IMR-90 (cell line): ENCODE measurements around the gene MORF4L2. TPM values are rescaled to one million over a fixed set of nuclear protein-coding genes. Genes with fewer than 3 reads are reported as not detected.
A peak's percentile ranks its signal among the peaks of the same experiment; 100 is the strongest.

Experiments
- ATAC-seq: fragments of 200-7000 bp; cut with Tn5 transposase; 2 replicates; pipeline ENCODE4 v1.9.1; 2020; ENCODE audit warnings: low read depth, mild to moderate bottlenecking, moderate library complexity
- BruUV-seq: library from RNA; stranded (reverse); fragments of 400-500 nt; replicated peaks from 2 replicates; lab custom pipeline; 2021; lab: Mats Ljungman, UMichigan
- CTCF ChIA-PET: fragments of 300-600 bp; formaldehyde crosslinking; extraction: SDS; loops from one replicate; lab custom pipeline; 2021; ENCODE audit warnings: antibody characterized with exemption; lab: Yijun Ruan, JAX
- POLR2A ChIA-PET: fragments of 300-600 bp; sonication (Branson Sonifier 250); formaldehyde crosslinking; loops from one replicate; lab custom pipeline; 2022; ENCODE audit warnings: antibody characterized with exemption; ENCODE audit not compliant: unreplicated experiment; lab: Charles Lee
- DNase-seq: peaks from one replicate; pipeline ENCODE4 v3.0.0; 2013
- H2AFZ ChIP-seq: replicated peaks from 2 replicates; pipeline ENCODE3; 2013; ENCODE audit warnings: low read length, mild to moderate bottlenecking; ENCODE audit not compliant: poor library complexity
- H2AK5ac ChIP-seq: 2 replicates; pipeline ENCODE4 v1.6.1; 2013; ENCODE audit warnings: low read depth, low read length, inconsistent platforms
- H2AK9ac ChIP-seq: replicated peaks from 2 replicates; pipeline ENCODE3; 2013; ENCODE audit warnings: mild to moderate bottlenecking, low read depth, low read length, moderate library complexity; ENCODE audit not compliant: poor library complexity
- H2BK120ac ChIP-seq: 2 replicates; pipeline ENCODE4 v1.6.1; 2013; ENCODE audit warnings: low read depth, low read length, inconsistent platforms
- H2BK15ac ChIP-seq: 3 replicates; pipeline ENCODE4 v1.6.1; 2013; ENCODE audit warnings: low read depth, low read length, inconsistent platforms
- H2BK20ac ChIP-seq: 2 replicates; pipeline ENCODE4 v1.6.1; 2013; ENCODE audit warnings: low read depth, mild to moderate bottlenecking, inconsistent platforms, low read length, moderate library complexity
- H2BK5ac ChIP-seq: 2 replicates; pipeline ENCODE4 v1.6.1; 2013; ENCODE audit warnings: mild to moderate bottlenecking, low read depth, low read length, inconsistent platforms; ENCODE audit not compliant: poor library complexity, severe bottlenecking
- H3K14ac ChIP-seq: replicated peaks from 2 replicates; pipeline ENCODE4 v1.6.1; 2013; ENCODE audit warnings: low read depth, low read length, inconsistent platforms
- H3K18ac ChIP-seq: 2 replicates; pipeline ENCODE4 v1.6.1; 2013; ENCODE audit warnings: low read depth, low read length, control low read depth
- H3K23ac ChIP-seq: 2 replicates; pipeline ENCODE4 v1.6.1; 2013; ENCODE audit warnings: low read depth, low read length, inconsistent platforms
- H3K27ac ChIP-seq: 2 replicates; pipeline ENCODE4 v1.5.1; 2013; ENCODE audit warnings: mild to moderate bottlenecking, control low read depth, low read length; ENCODE audit not compliant: insufficient read depth
- H3K27me3 ChIP-seq: 2 replicates; pipeline ENCODE4 v1.6.1; 2013; ENCODE audit warnings: low read length; ENCODE audit not compliant: control insufficient read depth, insufficient read depth
- H3K36me3 ChIP-seq: 2 replicates; pipeline ENCODE4 v1.6.1; 2013; ENCODE audit warnings: low read length, mixed read lengths; ENCODE audit not compliant: control insufficient read depth, insufficient read depth
- H3K4ac ChIP-seq: 2 replicates; pipeline ENCODE4 v1.6.1; 2013; ENCODE audit warnings: low read depth, low read length, inconsistent platforms
- H3K4me1 ChIP-seq: 2 replicates; pipeline ENCODE4 v1.6.1; 2013; ENCODE audit warnings: low read length, mixed read lengths; ENCODE audit not compliant: control insufficient read depth, insufficient read depth
- H3K4me2 ChIP-seq: 2 replicates; pipeline ENCODE4 v1.6.1; 2013; ENCODE audit warnings: low read depth, mild to moderate bottlenecking, control low read depth, low read length, moderate library complexity
- H3K4me3 ChIP-seq: 2 replicates; pipeline ENCODE4 v1.5.1; 2013; ENCODE audit warnings: low read depth, mild to moderate bottlenecking, control low read depth, low read length, moderate library complexity; ENCODE audit not compliant: insufficient read depth
- H3K56ac ChIP-seq: 2 replicates; pipeline ENCODE4 v1.6.1; 2013; ENCODE audit warnings: low read length, inconsistent platforms; ENCODE audit not compliant: insufficient read depth; ENCODE audit errors: extremely low read depth
- H3K79me1 ChIP-seq, 2 experiments: 2 replicates each; pipeline ENCODE4 v1.6.1; 2013; ENCODE audit warnings: low read length in 2 of 2, inconsistent platforms in 1 of 2, low read depth in 1 of 2
- H3K9ac ChIP-seq: 2 replicates; pipeline ENCODE4 v1.6.1; 2013; ENCODE audit warnings: low read depth, low read length, control low read depth
- H3K9me1 ChIP-seq: 2 replicates; pipeline ENCODE4 v1.6.1; 2013; ENCODE audit warnings: low read length, inconsistent platforms; ENCODE audit not compliant: insufficient read depth
- H3K9me3 ChIP-seq: 2 replicates; pipeline ENCODE4 v1.6.1; 2013; ENCODE audit warnings: low read length; ENCODE audit not compliant: control insufficient read depth, insufficient read depth
- H4K20me1 ChIP-seq: 2 replicates; pipeline ENCODE4 v1.6.1; 2013; ENCODE audit warnings: low read length, inconsistent platforms; ENCODE audit not compliant: insufficient read depth
- H4K5ac ChIP-seq: 2 replicates; pipeline ENCODE4 v1.6.1; 2013; ENCODE audit warnings: mild to moderate bottlenecking, low read depth, low read length, control low read depth
- H4K8ac ChIP-seq, 2 experiments: 2 replicates each; pipeline ENCODE4 v1.6.1; 2013; ENCODE audit warnings: low read depth in 2 of 2, low read length in 2 of 2, control low read depth in 1 of 2, inconsistent platforms in 1 of 2
- H4K91ac ChIP-seq: 2 replicates; pipeline ENCODE4 v1.6.1; 2013; ENCODE audit warnings: low read depth, low read length, inconsistent platforms; ENCODE audit not compliant: insufficient read depth
- BHLHE40 ChIP-seq: fragments of 150-350 bp; IDR thresholded peaks from 2 replicates; pipeline ENCODE4 v1.6.1; 2016; ENCODE audit warnings: mild to moderate bottlenecking, low read depth, low read length
- CEBPB ChIP-seq: IDR thresholded peaks from 2 replicates; pipeline ENCODE4 v1.6.1; 2012; ENCODE audit warnings: low read depth, low read length, improper control_type of control experiment
- CHD1 ChIP-seq: IDR thresholded peaks from 2 replicates; pipeline ENCODE4 v1.6.1; 2012; ENCODE audit warnings: low read depth, low read length, improper control_type of control experiment
- CTCF ChIP-seq: conservative IDR thresholded peaks from 2 replicates; pipeline ENCODE4 v1.5.1; 2012; ENCODE audit warnings: mild to moderate bottlenecking, low read depth, low read length, improper control_type of control experiment
- ELK1 ChIP-seq: fragments of 150-350 bp; IDR thresholded peaks from 2 replicates; pipeline ENCODE4 v1.6.1; 2016; ENCODE audit warnings: low read depth, mild to moderate bottlenecking, low read length, moderate library complexity, borderline replicate concordance
- FOS ChIP-seq: fragments of 150-350 bp; IDR thresholded peaks from 2 replicates; pipeline ENCODE4 v1.6.1; 2016; ENCODE audit warnings: low read depth, low read length
- MAFK ChIP-seq: IDR thresholded peaks from 2 replicates; pipeline ENCODE4 v1.6.1; 2012; ENCODE audit warnings: low read depth, low read length, improper control_type of control experiment
- MAZ ChIP-seq: IDR thresholded peaks from 2 replicates; pipeline ENCODE4 v1.6.1; 2012; ENCODE audit warnings: low read depth, mild to moderate bottlenecking, low read length, improper control_type of control experiment, moderate library complexity, borderline replicate concordance
- MXI1 ChIP-seq: IDR thresholded peaks from 2 replicates; pipeline ENCODE4 v1.6.1; 2012; ENCODE audit warnings: low read depth, mild to moderate bottlenecking, low read length, moderate library complexity, borderline replicate concordance
- NFE2L2 ChIP-seq: fragments of 150-350 bp; IDR thresholded peaks from 2 replicates; pipeline ENCODE4 v1.6.1; 2016; ENCODE audit warnings: low read depth, mild to moderate bottlenecking, low read length
- POLR2A ChIP-seq: IDR thresholded peaks from 2 replicates; pipeline ENCODE4 v1.6.1; 2012; ENCODE audit warnings: mild to moderate bottlenecking, low read depth, low read length
- RAD21 ChIP-seq: IDR thresholded peaks from 2 replicates; pipeline ENCODE4 v1.6.1; 2012; ENCODE audit warnings: low read length, improper control_type of control experiment
- RCOR1 ChIP-seq: IDR thresholded peaks from 2 replicates; pipeline ENCODE4 v1.6.1; 2012; ENCODE audit warnings: mild to moderate bottlenecking, low read length, improper control_type of control experiment; ENCODE audit not compliant: insufficient replicate concordance
- RFX5 ChIP-seq: IDR thresholded peaks from 2 replicates; pipeline ENCODE4 v1.8.0; 2012; ENCODE audit warnings: low read depth, mild to moderate bottlenecking, low read length, moderate library complexity
- SMC3 ChIP-seq: fragments of 150-350 bp; IDR thresholded peaks from 2 replicates; pipeline ENCODE4 v1.6.1; 2016; ENCODE audit warnings: low read depth, mild to moderate bottlenecking, antibody characterized with exemption, low read length, moderate library complexity
- USF2 ChIP-seq: fragments of 150-350 bp; IDR thresholded peaks from 2 replicates; pipeline ENCODE4 v1.6.1; 2017; ENCODE audit warnings: mild to moderate bottlenecking, antibody characterized with exemption, low read length, low read depth
- WGBS, 2 experiments: methylation state at CpG; one replicate each; pipeline versions ENCODE4 v1.1.5 to v1.1.7; 2013; ENCODE audit warnings: missing lambda C conversion rate in 2 of 2; ENCODE audit not compliant: insufficient read length in 1 of 2; ENCODE audit errors: extremely low coverage in 2 of 2; 5-methylcytosine and 5-hydroxymethylcytosine counted together
- dilution Hi-C: fragments of 300-500 bp; cut with HindIII; formaldehyde crosslinking; loops from one replicate; pipeline ENCODE4 v1.14.3; 2018; ENCODE audit warnings: low sequenced_read_pairs; ENCODE audit not compliant: unreplicated experiment
- in situ Hi-C: fragments of 300-500 bp; cut with MboI; formaldehyde crosslinking; loops from 3 replicates; pipeline ENCODE4 v1.14.3; 2019; ENCODE audit warnings: low sequenced_read_pairs, inconsistent platforms, mixed read lengths
- intact Hi-C: fragments of 100-400 bp; cut with micrococcal nuclease; formaldehyde crosslinking; loops from 2 replicates; pipeline ENCODE4 v1.10.0; 2022
- polyA plus RNA-seq, 3 experiments: library from polyadenylated mRNA; depleted of rRNA; stranded (reverse); fragments of >200 nt; gene quantifications; 2 replicates each; pipeline ENCODE4 v1.2.3, GENCODE V29; 2012; ENCODE audit warnings: low replicate concordance in 1 of 3
- total RNA-seq: library from RNA; depleted of rRNA; stranded (reverse); fragments of >200 nt; gene quantifications from 2 replicates; pipeline ENCODE4 v1.2.3, GENCODE V29; 2012

MORF4L2 gene
- total and polyA plus RNA-seq, 2 of the 4 experiments (the other 2 are of a cell fraction): 795 to 1,218 TPM

GRCh38 chrX:103734125-103734760 lies 47.7 kb upstream of the MORF4L2 start:
- no peak overlapping the region for H4K5ac ChIP-seq
- DNase-seq (peak; percentile 24), ATAC-seq (no peak)
- H2BK15ac ChIP-seq: no peak overlapping the region
- H3K4me2 ChIP-seq: no peak overlapping the region
- H2BK20ac ChIP-seq: no peak overlapping the region
- no peak overlapping the region for H3K4me3 ChIP-seq
- H3K9me3 ChIP-seq: no peaks in the 10 kb centered on the region; the same call in 1 of the 2 replicates
- no peak overlapping the region for H3K18ac ChIP-seq
- peaks cover 11% of the 10 kb centered on the region for H3K27me3 ChIP-seq
- WGBS, 2 experiments: 83% methylated on average over 1 of the region's 4 CpGs; no CpG with 5 or more reads in 1 of the 2 experiments
- peaks cover 6% of the 10 kb centered on the region; the same call in 1 of the 2 replicates for H3K9me1 ChIP-seq
- no peak overlapping the region for H3K14ac ChIP-seq
- no TSS peak for BruUV-seq
- TF ChIP-seq MAZ (no peak), NFE2L2 (no peak), SMC3 (no peak), MXI1 (no peak), FOS (no peak), MAFK (no peak), RFX5 (no peak), BHLHE40 (no peak), POLR2A (no peak), CEBPB (no peak), ELK1 (no peak), RCOR1 (no peak), CHD1 (no peak), CTCF (no peak), RAD21 (no peak), USF2 (no peak)
- H4K91ac ChIP-seq: no peak overlapping the region
- H3K79me1 ChIP-seq: no peaks in the 10 kb centered on the region
- H3K4me1 ChIP-seq: peaks cover 8% of the 10 kb centered on the region
- H2BK5ac ChIP-seq: no peak overlapping the region
- intact Hi-C loops: no loop called here
- no peak overlapping the region for H3K9ac ChIP-seq
- H3K27ac ChIP-seq: no peak overlapping the region
- dilution Hi-C loops: no loop called here
- H2AK9ac ChIP-seq: no peak overlapping the region
- CTCF ChIA-PET: no interaction called here
- no peak overlapping the region for H3K23ac ChIP-seq
- H3K56ac ChIP-seq: no peak overlapping the region
- H2AFZ ChIP-seq: no peak overlapping the region
- H4K8ac ChIP-seq: no peak overlapping the region
- H3K4ac ChIP-seq: no peak overlapping the region
- no peaks in the 10 kb centered on the region for H3K36me3 ChIP-seq
- in situ Hi-C loops: no loop called here
- POLR2A ChIA-PET: no interaction called here
- no peak overlapping the region for H2BK120ac ChIP-seq
- H4K20me1 ChIP-seq: no peaks in the 10 kb centered on the region
- H2AK5ac ChIP-seq: no peak overlapping the region
